NT2/D1 (cell line): ENCODE measurements around the gene CEP170.
"Not testable (repeated sequence)": the region's sequence is repeated elsewhere in the genome, so short reads cannot be mapped to it uniquely, and the experiment has no call there.

ENCODE experiments used
- SUZ12 ChIP-seq: IDR thresholded peaks from 2 replicates; pipeline ENCODE4 v1.6.1; 2011; ENCODE audit not compliant: insufficient read length, insufficient read depth; ENCODE audit errors: extremely low read depth
- YY1 ChIP-seq: IDR thresholded peaks from 2 replicates; pipeline ENCODE4 v1.6.1; 2011; ENCODE audit not compliant: insufficient read length, insufficient read depth

DNA sequence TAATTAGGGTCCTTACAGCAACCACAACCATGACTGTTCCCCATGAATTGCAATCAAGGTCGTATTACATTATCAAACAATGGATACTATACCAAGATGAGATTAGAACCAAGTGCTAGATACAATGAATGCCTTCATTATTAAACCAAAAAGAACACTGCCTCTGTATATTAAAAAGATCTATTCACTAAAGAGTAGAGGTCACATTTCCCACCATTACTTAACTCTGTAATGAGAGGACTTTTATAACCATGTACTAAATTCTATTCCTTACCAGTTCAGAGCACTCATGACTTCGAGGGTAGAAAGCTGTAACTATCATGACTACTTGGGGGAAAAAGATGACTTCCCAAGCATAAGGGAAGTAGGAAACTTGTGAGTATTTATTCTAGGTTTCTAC is 53.8 kb downstream of the CEP170 start:
- TF ChIP-seq YY1, SUZ12: not testable (repeated sequence)
